Spleen (tissue), 7 donors: ENCODE data around the gene BCL2.

Experiments used
- CTCF ChIP-seq, 11 experiments: fragments of 200-600 bp in 7 of 11; fragments of 450-650 bp in 4 of 11; sonication (generic) in 4 of 11; IDR thresholded peaks in 8 of 11; conservative IDR thresholded peaks in 3 of 11; 1 replicate in 7 of 11; 2 replicates in 4 of 11; pipeline versions ENCODE4 v1.4.0 to v1.8.0; 2016 to 2021; ENCODE audit warnings: antibody characterized with exemption in 11 of 11, inconsistent platforms in 4 of 11, mild to moderate bottlenecking in 1 of 11
- POLR2AphosphoS5 ChIP-seq, 3 donors: sonication (generic); formaldehyde crosslinking; IDR thresholded peaks; one replicate each; pipeline ENCODE4 v1.5.1; 2017; ENCODE audit warnings: antibody characterized with exemption in 3 of 3
- donor health status: DM: no; HTN: no; CAD: no; lungs with moderate emphysema.
- donor health status: DM: no; HTN: no; CAD: no.
- donor health status: DM: no; HTN: no; CAD: no.

GRCh38 chr18:63282793-63283192 lies 36.8 kb downstream of the BCL2 start:
- TF ChIP-seq CTCF (IDR thresholded peaks at IDR 0.05 in 8 of 11, conservative IDR thresholded peaks at IDR 0.05 in 3 of 11), result no peak
- no peak for TF ChIP-seq POLR2AphosphoS5 (IDR thresholded peaks at IDR 0.05)
